Renal cortical epithelial cell (primary cell): ENCODE results near the gene TMEM147. TPM values are rescaled to one million over a fixed set of nuclear protein-coding genes. Genes with fewer than 3 reads are reported as not detected.

Experiments
- DNase-seq: peaks from one replicate; pipeline ENCODE4 v3.0.0-alpha.2; 2011; ENCODE audit warnings: low read depth
- total RNA-seq: library from RNA; depleted of rRNA; stranded (reverse); fragments of >200 nt; gene quantifications from 2 replicates; pipeline ENCODE4 v1.2.3, GENCODE V29; 2014

The TMEM147 gene
- total RNA-seq, 1 donor from 2014 or later = 76.1 TPM

DNA sequence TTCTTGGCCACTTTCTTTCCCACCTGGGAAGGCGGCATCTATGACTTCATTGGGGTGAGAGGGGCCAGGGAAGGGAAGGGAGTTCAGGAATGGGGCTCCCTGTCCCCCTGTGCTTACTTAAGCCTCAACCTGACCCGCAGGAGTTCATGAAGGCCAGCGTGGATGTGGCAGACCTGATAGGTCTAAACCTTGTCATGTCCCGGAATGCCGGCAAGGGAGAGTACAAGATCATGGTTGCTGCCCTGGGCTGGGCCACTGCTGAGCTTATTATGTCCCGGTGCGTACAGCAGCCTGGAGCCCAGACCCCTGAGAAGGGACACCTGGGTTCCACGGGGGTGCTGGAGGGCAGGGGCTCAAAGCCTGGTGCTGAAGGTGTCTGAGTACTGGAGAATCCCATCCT, 1.1 kb downstream of the TMEM147 start:
- DNase-seq = no peak

DNA sequence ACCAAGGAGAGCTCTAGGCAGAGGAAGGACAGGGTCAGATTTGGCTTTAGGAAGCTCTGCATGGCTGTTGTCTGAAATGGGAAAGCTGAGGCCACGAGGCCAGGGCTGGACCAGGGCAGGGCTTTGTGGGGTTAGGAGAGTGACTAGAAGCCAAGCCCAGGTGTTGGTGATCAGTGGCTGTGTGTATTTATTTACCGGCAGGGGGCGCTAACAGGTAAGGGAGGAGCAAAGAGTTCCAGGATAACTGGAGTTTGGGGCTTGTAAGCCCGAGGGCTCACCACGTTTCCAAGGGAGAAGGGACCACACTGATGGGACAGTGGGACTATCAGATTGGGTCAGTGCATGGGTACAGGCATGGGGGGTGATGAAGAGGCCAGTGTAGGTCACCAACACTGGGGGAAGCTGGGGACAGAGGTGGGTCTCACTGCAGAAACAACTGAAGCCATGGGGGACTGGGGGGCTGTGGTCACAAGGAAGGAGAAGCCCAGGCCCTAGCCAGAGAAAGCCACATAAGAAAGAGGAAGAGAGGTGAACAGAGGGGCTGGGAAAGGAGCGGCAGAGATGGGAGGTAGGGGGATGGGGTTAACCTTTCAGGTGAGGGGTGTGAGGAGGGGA, 3.9 kb downstream of the TMEM147 start:
- DNase-seq = peak; percentile 40

DNA sequence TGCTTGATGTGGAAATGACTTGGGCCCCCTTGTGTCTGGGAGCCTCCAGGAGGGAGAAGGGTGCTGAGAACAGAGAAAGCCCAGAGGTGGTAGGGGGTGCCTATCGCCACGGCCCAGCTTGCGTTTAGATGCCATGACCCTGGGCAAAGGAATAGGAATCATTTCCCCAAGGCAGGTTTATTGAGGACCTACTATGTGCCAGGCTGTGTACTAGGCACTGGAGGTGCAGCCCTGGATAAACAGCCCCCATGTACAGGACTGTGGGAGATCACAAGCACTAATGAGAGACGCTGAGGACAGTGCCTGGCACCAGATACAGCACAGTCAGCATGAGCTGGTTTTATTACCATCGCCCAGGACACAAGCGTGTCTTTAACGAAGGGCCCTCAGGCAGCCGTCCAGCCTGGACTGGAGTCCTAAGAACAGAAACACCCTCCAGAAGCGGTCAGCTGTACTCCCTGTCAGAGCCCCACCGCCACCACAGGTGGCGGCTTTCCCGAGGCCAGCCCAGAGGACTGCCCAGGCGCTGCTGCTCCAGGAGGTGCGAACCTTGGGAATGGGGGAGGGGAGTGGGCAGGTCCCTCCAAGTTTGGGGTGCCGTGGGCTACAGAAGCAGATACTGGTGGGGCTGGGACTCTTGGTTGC, 4.6 kb downstream of the TMEM147 start:
- DNase-seq = no peak

DNA sequence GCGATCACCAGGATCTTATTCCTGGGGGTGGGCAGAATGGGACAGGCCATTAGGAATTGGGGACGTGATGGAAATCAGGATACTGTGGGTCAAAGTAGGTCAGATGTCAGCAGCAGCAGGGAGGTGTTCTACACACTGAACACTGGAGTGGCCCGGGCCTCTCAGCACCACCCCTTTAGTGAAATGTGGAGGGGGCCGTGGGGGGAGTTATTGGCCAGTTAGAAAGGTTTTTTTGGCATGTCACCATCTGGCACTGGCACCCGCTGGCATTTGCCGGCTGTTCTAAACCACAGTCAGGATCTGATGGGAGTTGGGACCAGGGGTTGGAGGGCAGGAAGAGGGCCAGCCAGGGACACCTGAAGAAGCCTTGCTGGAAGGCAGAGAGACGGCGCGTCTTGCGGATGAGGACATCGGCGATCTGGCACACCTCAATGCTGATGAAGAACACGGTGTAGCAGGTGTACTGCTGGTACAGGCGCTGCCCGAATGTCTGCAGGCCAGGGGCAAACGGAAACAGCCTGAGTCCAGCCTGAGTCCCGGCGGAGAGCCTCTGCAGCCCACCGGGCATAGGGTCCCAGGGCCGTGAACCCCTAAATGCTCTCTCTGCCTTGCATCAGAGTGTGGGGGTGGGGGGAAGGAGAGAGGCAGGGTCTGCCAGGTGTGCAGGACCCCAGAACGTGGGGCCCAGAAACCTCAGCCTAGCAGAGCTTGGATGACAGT, 5.8 kb downstream of the TMEM147 start:
- no peak for DNase-seq

DNA sequence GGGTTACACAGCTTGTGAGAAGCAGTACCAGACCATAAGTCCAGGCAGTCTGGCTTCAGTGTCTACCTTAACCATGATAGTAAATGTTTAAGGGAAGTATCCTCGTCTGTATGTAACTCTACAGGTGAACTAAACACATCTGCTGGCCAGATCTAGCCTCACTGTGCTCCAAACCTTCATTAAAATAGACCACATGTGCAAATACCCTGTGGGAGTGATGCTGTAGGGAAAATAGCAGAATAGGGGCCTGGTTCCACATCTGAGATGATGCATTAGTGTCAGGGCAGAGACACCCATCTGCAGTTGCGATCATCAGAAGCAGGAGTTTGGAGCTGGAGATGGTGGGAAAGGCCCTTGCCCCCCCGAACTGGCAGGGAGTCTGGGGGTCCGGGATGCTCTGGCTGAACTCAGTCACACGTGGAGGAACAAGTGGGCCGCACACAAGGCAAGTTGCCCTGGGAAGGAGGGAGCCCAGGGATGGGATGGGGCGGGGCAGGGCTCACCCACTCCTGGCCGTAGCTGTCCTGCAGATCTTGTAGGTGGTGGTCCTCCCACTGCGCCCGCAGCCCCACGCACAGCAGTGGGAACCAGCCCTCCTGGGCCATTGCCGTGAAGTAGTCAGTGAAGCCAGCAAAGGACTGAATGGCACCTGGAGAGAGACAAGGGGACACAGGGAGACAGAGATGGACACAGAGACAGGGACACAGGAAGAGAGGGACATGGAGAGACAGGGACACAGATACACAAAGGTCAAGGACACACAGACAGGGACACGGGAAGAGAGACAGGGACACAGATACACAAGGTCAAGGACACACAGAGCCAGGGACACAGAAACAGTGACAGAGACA, 7.3 kb downstream of the TMEM147 start:
- no peak for DNase-seq

DNA sequence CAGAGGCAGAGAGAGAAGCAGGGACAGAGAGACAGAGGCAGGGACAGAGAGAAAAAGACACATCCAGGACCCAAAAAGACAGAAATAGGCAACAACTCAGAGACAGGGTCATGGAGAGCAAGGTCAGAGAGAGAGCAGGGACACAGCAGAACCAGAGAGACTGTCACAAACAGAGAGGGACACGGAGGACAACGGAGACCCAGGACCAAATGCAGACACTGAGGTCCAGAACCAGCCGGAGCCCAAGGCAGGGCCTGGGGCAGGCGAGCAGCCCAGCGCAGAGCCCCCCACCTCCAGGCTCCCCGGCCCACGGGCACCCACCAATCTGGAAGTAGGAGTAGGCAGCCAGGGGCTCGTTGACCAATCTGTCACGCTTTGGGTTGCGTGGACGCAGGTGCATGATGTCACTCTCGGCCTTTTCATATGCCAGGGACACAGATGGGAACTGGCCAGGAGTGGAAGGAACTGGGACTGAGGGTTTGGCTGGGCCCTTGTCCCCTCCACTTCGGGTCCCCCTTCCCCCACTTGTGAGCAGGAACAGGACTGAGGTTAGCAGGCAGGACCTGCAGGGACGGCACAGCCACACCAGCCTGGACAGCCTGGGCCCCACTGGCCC, 8.1 kb downstream of the TMEM147 start:
- DNase-seq = no peak

DNA sequence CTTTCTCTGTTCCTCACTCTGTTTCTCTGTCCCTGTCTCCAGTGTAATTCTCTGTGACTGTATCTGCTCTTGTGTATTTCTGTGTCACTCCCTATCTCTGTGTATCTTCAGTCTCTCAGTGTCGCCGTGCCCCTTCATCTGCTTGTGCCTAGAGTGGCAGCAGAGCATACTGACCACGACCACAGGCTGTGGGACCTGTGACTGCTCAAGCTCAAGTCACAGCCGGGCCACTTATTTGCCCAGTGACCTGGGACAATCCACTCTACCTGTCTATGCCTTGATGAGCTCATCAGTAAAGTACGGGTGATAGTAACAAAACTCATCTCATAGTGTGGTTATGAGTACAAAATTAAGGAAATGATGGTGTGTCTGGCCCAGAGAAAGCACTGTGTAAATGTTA, 8.7 kb downstream of the TMEM147 start:
- no peak for DNase-seq

DNA sequence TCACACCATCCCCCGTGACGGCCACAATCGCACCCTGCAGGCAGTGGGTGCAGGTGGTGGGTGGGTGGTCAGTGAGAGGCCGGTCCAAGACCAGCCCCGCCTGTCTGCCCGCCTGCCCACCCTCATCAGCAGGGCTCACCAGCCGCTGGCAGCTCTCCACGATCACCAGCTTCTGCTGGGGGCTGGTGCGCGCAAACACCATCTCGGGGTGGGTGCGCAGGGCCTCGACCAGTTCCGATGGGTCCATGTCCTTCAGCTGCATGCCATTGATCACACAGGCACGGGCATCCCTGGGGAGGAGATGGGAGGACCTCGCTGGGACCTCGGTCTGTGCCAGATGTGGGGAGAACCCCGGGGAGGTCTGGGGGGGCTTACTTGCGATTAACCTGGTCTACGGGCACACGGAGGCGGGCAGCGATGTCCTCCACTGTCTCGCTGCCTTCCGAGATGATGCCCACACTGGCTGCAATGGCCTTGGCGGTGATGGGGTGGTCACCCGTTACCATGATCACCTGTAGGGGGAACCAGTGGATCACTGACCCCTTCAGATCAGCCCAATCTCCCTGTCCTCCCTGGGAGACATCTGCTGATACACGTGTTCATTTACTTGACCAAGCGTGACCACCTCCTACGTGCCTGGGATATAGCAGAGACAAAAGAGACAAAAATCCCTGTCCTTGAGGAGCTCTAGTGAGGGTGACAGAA, 10.0 kb downstream of the TMEM147 start:
- peak; percentile 27 for DNase-seq

DNA sequence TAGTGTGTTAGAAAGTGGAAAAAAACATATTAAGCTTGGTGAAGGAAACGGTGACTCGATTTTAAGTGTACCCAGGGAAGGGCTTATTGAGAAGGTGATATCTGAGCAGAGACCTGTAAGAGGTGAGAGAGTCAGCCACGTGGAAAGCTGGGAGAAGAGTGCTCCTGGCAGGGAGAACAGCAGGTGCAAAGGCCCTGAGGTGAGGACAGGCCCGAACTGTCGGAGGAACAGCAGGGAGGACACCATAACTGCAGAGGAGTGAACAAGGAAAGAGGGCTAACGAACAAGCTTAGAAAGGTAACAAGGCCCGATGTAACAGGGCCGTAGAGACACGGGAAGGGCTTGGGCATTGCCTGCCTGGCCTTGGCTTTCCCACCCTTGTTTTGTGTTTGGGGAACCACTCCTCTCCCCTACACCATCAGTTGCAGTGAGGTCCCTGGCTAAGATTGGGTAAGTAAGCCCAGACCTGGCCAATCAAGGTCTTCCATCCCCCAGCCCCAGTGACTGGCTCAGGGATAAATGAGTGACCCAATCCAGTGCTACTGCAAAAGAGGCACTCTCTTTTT, 10.7 kb downstream of the TMEM147 start:
- no peak for DNase-seq

DNA sequence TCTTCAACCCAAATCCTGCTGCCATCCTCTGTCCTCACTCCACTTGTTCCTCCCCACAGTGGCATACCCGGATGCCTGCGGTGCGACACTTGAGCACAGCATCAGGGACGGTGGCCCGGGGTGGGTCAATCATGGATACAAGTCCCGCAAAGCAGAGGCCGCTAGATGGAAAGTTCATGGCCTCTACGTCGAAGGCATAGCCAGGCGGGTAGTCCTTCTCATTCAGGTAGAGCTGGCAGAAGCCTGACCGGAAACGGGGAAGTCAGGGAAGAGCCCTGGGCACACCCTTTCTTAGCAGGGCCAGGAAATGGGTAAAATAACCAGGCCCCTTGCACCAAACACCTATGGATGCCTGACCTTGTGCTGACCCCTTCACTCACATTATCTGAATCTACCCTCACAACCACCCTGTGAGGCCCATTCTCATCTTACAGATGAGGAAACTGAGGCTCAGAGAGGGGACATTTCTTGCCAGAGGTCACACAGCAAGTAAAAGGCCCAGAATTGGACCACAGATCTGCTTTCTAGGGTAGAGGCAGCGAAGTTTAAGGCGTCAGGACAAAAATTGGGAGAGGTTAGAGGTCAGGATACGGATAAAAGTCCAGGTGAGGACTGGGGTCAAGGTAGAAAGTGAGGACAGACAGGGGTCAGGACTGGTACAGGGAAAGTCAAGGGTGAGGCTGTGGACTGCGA, 11.6 kb downstream of the TMEM147 start:
- no peak for DNase-seq

DNA sequence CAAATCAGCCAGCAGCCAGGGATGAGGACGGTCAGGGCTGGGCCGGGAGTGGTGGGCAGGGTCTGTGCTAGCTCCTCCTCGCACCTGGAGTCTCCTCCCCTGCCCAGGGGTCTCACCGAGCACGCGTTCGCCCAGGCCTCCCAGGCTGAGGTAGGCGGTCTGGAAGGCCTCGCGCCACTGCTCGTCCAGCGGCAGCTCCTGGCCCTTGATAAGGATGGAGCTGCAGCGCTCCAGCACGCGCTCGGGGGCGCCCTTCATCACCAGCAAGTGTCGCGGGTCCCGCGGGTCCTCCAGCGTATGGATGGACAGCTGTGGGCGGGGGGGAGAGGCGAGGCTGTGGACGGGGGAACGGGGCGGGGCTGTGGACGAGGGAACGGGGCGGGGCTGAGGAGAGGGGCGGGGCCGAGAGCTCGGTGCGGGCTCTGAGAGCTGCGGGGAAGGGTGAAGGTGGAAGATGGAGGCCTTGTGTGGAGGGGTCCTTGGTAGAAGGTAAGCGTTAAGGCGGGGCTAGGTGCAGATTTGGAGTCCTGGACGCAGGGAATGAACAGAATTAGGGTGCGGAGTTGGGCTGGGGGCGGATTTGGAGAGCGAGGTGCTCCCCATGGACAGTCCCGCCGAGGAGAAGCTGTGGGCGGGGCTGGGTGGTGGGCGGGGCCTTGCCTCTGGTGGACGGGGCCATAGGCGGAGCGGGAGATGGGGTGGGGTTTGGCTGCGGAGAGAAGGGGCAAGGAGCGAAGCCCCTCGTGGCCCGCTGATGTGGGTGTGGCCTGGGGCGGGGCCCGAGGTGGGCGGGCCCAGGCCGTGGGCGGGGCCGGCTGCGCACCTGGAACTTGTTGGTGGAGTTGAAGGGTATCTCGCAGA, 12.3 kb downstream of the TMEM147 start:
- DNase-seq = no peak

DNA sequence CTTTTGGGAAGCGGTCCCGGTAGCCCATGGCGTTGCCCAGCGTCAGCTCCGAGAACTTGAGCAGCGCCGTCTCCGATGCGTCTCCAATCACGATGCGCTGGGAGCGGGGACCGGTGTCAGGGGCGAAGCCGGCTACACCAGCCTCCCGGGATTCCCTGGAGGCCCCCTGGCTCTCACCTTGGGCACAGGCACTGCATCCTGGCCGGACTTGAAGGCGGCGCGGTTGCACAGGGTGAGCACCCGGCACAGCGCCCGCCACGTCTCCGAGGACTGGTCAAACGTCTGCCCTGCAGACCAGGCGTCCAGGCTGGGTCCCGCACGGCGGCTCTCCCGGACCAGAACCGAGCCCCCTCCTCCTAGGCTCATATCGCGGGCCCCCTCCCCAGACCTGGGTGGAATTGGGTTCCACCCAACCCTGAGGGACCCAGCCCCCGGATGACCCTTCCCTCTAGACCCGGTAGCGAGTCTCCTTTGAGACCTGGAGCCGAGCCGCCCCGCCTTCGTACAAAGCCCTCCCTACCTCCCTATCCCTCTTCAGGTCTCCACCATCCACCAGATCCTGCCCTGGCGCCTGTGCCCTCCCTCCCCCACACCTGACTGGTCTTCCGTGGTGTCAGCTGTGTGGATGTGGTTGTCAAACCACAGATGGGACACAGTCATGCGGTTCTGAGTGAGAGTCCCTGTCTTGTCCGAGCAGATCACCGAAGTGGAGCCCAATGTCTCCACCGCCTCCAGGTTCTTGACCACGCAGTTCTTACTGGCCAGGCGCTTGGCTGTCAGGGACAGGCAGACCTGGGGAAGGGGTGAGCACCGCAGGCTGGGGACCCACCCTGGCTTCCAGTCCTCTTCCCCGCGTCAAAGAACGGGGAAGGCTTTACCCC, 13.2 kb downstream of the TMEM147 start:
- no peak for DNase-seq

DNA sequence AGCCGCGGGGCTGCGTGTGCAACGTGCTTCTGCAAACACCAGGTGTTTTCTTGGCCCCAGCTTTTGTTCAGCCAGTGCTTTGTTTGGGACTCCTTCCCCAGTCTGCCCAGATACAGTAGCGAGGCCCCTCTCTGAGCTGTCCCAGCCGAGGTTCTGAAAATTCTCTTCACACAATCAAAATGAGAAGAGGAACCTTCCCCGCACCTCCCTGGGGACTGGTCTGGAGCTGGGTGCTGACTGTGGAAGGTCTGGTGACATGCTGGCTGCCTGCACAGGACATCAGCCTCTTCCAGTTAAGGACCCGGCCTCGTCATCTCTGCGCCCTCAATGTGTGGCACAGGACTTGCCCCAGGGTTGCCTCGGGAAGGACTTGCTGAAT, 13.8 kb downstream of the TMEM147 start:
- no peak for DNase-seq

DNA sequence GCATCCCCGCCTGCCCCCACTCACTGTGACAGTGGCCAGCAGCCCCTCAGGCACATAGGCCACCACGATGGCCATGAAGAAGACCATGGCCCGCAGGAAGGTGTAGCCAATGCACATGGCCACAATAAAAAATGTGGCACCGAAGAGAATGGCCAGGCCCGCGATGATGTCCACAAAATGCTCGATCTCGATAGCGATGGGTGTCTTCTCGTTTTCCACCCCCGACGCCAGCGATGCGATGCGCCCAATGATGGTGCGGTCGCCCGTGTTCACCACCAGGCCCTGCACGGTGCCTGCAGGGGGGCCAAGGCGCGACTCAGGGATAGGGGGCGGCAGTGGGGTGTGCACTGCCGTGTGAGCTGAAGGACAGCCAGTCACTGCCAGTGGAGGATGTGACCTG, 14.4 kb downstream of the TMEM147 start:
- no peak for DNase-seq

DNA sequence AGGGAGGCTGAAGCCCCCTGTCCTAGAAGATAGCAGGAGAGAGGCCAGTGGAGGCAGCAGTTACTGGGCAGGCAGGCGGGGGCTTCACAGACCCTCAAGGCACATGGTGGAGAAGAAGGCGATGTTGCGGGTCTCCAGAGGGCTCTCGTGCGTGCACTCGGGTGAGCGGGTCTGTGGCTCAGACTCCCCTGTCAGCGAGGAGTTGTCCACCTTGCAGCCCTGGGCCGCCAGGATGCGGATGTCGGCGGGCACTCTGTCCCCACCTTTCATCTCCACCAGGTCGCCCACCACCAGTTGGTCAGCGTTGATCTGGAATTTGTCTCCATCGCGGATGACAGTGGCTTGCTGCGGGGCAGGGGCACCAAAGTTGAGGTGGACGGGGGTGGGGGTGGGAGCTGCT, 14.8 kb downstream of the TMEM147 start:
- no peak for DNase-seq

DNA sequence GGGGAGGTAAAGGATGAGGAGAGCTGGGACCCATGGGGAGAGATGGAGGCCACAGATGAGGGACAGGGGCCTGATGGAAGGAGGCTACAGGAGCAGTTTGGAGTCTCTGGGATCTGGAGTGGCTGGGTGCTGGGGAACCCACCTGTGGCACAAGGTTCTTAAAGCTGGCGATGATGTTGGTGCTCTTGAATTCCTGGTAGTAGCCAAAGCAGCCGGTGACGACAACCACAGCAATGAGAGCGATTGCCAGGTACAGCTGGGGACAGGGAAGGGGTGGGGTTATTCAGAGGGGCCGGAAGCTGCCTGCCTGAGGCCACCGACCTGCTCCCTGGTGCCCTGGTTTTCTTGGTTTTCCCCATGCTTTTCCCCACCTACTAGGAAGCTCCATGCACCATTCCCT, 15.3 kb downstream of the TMEM147 start:
- no peak for DNase-seq

DNA sequence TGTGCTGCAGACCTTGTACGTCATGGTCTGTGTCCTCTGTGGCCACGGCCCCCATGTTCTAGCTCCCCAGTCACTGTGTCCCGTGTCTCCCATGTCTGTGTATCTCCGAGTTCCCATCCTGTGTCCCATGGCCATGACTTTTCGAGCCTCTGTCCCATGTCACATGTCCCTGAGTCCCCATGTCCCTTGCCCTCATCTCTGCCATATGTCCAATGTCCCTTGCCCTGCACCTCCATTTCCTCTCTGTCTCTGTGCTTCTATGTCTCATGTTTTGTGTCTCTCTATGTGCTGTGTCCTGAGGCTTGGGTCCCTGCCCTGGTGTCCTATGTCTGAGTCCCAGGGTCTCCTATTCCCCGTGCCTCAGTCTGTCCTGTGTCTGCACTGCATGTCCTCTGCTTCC, 16.0 kb downstream of the TMEM147 start:
- DNase-seq = no peak

DNA sequence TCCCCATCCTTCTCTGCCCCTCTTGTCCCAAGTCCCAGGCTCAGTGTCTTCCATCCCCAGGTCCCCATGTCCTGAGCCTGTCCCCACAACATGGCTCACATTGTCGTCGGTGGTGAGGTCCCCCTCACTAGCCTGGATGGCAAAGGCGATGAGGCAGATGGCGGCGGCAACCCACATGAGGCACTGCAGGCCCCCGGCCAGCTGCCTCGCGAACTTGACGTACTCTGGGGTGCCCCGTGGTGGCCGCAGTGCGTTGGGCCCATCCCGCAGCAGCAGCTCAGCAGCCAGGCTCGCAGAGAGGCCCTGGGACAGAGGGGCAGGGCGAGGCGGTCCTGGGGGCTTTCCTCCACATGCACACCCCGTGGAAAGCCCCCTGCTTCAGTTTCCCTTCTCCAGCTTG, 16.9 kb downstream of the TMEM147 start:
- DNase-seq = no peak
